ENCODE data around the gene ENOX1. TPM values are rescaled to one million over a fixed set of nuclear protein-coding genes. Genes with fewer than 3 reads are reported as not detected.

The ENOX1 gene
- total RNA-seq, 2 donors from 2014 or later, result 0.33 TPM; not detected in 1

GRCh38 chr13:43520351-43520750 is 266.4 kb downstream of the ENOX1 start:
- Histone ChIP-seq H3K4me1 (ENCODE audit: control insufficient read depth, insufficient read depth, low read length) (no peaks in the 10 kb centered on the region), H3K27me3 (ENCODE audit: control insufficient read depth, insufficient read depth, low read length, poor library complexity, severe bottlenecking) (no peaks in the 10 kb centered on the region), H3K9ac (ENCODE audit: extremely low read depth, low read length, poor library complexity, severe bottlenecking) (no peak overlapping the region), H3K27ac (ENCODE audit: low read depth, low read length) (no peak overlapping the region), H3K4me3 (ENCODE audit: low read length) (no peak overlapping the region), H3K36me3 (ENCODE audit: control insufficient read depth, insufficient read depth, low read length) (no peaks in the 10 kb centered on the region), H3K9me3 (ENCODE audit: control insufficient read depth, low read length) (no peaks in the 10 kb centered on the region)
- Mint-ChIP-seq H3K27me3 (ENCODE audit: insufficient read depth) (no peaks in the 10 kb centered on the region), H3K4me1 (no peaks in the 10 kb centered on the region), H3K27ac (no peak overlapping the region), H3K4me3 (no peak overlapping the region), H3K9me3 (no peaks in the 10 kb centered on the region), H3K36me3 (ENCODE audit: low read depth) (no peaks in the 10 kb centered on the region)
- TF ChIP-seq CTCF (conservative IDR thresholded peaks at IDR 0.05), result no peak
- no peak for DNase-seq
- WGBS, 2 experiments (ENCODE audit: insufficient coverage in 1 of 2, insufficient read length in 1 of 2), result 86 to 89% methylated on average over 3 to 4 of the region's 5 CpGs

GRCh38 chr13:43518833-43519232 is 267.9 kb downstream of the ENOX1 start:
- no peak for DNase-seq
- no peak overlapping the region for H3K4me3 Mint-ChIP-seq
- no peak for TF ChIP-seq CTCF (conservative IDR thresholded peaks at IDR 0.05)

GRCh38 chr13:43516401-43516833 is 270.4 kb downstream of the ENOX1 start:
- no peaks in the 10 kb centered on the region for H3K4me1 ChIP-seq (ENCODE audit: control insufficient read depth, insufficient read depth, low read length)
- no peak for TF ChIP-seq CTCF (conservative IDR thresholded peaks at IDR 0.05)
- no peaks in the 10 kb centered on the region for H3K27me3 Mint-ChIP-seq (ENCODE audit: insufficient read depth)
- no peak overlapping the region for H3K27ac Mint-ChIP-seq
- H3K9ac ChIP-seq (ENCODE audit: extremely low read depth, low read length, poor library complexity, severe bottlenecking), result no peak overlapping the region
- no peak overlapping the region for H3K4me3 Mint-ChIP-seq
- H3K36me3 ChIP-seq (ENCODE audit: control insufficient read depth, insufficient read depth, low read length), result no peaks in the 10 kb centered on the region
- H3K9me3 ChIP-seq (ENCODE audit: control insufficient read depth, low read length), result no peaks in the 10 kb centered on the region
- H3K36me3 Mint-ChIP-seq (ENCODE audit: low read depth), result no peaks in the 10 kb centered on the region
- H3K27ac ChIP-seq (ENCODE audit: low read depth, low read length), result no peak overlapping the region
- no peaks in the 10 kb centered on the region for H3K4me1 Mint-ChIP-seq
- no peak for DNase-seq
- no peaks in the 10 kb centered on the region for H3K9me3 Mint-ChIP-seq
- H3K4me3 ChIP-seq (ENCODE audit: low read length), result no peak overlapping the region
- H3K27me3 ChIP-seq (ENCODE audit: control insufficient read depth, insufficient read depth, low read length, poor library complexity, severe bottlenecking), result no peaks in the 10 kb centered on the region
- WGBS, 2 experiments (ENCODE audit: insufficient coverage in 1 of 2, insufficient read length in 1 of 2), result 82 to 89% methylated on average over 1 to 2 of the region's 2 CpGs

More at GRCh38 chr13:43518833-43519232, 267.9 kb downstream of the ENOX1 start:
- Histone ChIP-seq H3K27ac (ENCODE audit: low read depth, low read length) (no peak overlapping the region), H3K4me3 (ENCODE audit: low read length) (no peak overlapping the region), H3K4me1 (ENCODE audit: control insufficient read depth, insufficient read depth, low read length) (no peaks in the 10 kb centered on the region), H3K9me3 (ENCODE audit: control insufficient read depth, low read length) (no peaks in the 10 kb centered on the region), H3K36me3 (ENCODE audit: control insufficient read depth, insufficient read depth, low read length) (no peaks in the 10 kb centered on the region), H3K9ac (ENCODE audit: extremely low read depth, low read length, poor library complexity, severe bottlenecking) (no peak overlapping the region), H3K27me3 (ENCODE audit: control insufficient read depth, insufficient read depth, low read length, poor library complexity, severe bottlenecking) (no peaks in the 10 kb centered on the region)
- H3K36me3 Mint-ChIP-seq (ENCODE audit: low read depth), result no peaks in the 10 kb centered on the region
- no peak overlapping the region for H3K27ac Mint-ChIP-seq
- H3K4me1 Mint-ChIP-seq, result no peaks in the 10 kb centered on the region
- no peaks in the 10 kb centered on the region for H3K9me3 Mint-ChIP-seq
- H3K27me3 Mint-ChIP-seq (ENCODE audit: insufficient read depth), result no peaks in the 10 kb centered on the region

All from endodermal cell (in vitro differentiated cells).